Sciatic nerve (tissue), 2 donors: ENCODE measurements around the gene CYP27C1. TPM values are rescaled to one million over a fixed set of nuclear protein-coding genes. Genes with fewer than 3 reads are reported as not detected.
A peak's percentile ranks its signal among the peaks of the same experiment; 100 is the strongest.

ENCODE experiments used
- ATAC-seq: fragments of 200-7000 bp; cut with Tn5 transposase; one replicate; pipeline ENCODE4 v1.9.1; 2020; ENCODE audit warnings: mild to moderate bottlenecking, moderate library complexity
- DNase-seq: peaks from one replicate; pipeline ENCODE4 v3.0.0-alpha.2; 2020; ENCODE audit warnings: low spot score
- intact Hi-C: fragments of 100-400 bp; cut with DNase I; formaldehyde crosslinking; loops from one replicate; pipeline ENCODE4 v1.14.2; 2022
- total RNA-seq: library from RNA; stranded (reverse); fragmentation: NEBNext Ultra II Directional; extraction: Animal tissue kit (Norgen Biotek cat#: 25700); gene quantifications from one replicate; pipeline ENCODE4 v1.2.1, GENCODE V29; 2021
- donor health status: DM: no; HTN: no; CAD: no.
- donor health status: DM: no; HTN: no; CAD: no.

The CYP27C1 gene
- total RNA-seq, 1 donor from 2014 or later = 0.31 TPM

GRCh38 chr2:127143841-127144782 lies 76.0 kb downstream of the CYP27C1 start:
- no peak for DNase-seq
- ATAC-seq = peak; percentile 87
- intact Hi-C loops = loop anchor here (10.0 kb wide), 1 partner anchor 79 kb away; no protein-coding TSS in a partner anchor

GRCh38 chr2:127142663-127143630 lies 77.2 kb downstream of the CYP27C1 start:
- DNase-seq = no peak
- intact Hi-C loops = loop anchor here (10.0 kb wide), 1 partner anchor 78 kb away; no protein-coding TSS in a partner anchor
- peak; percentile 47 for ATAC-seq

- DNase-seq = no peak
- no peak for ATAC-seq
- intact Hi-C loops = loop anchor here (10.0 kb wide), 1 partner anchor 76 kb away; no protein-coding TSS in a partner anchor
These were observed 79.6 kb downstream of the CYP27C1 start for GRCh38 chr2:127140538-127140937.

GRCh38 chr2:127139766-127140165 lies 80.3 kb downstream of the CYP27C1 start:
- intact Hi-C loops = loop anchor here (10.0 kb wide), 1 partner anchor 75 kb away; no protein-coding TSS in a partner anchor
- no peak for DNase-seq
- no peak for ATAC-seq

- DNase-seq (no peak), ATAC-seq (no peak)
- intact Hi-C loops = no loop called here
These were observed 81.8 kb downstream of the CYP27C1 start for GRCh38 chr2:127138281-127138680.

- DNase-seq (no peak), ATAC-seq (no peak)
- intact Hi-C loops = no loop called here
These were observed 82.4 kb downstream of the CYP27C1 start for GRCh38 chr2:127137741-127138140.

- DNase-seq = no peak
These were observed 82.9 kb downstream of the CYP27C1 start for GRCh38 chr2:127137225-127137624.

GRCh38 chr2:127134833-127135830 lies 85.0 kb downstream of the CYP27C1 start:
- DNase-seq (no peak), ATAC-seq (peak; percentile 59)
- intact Hi-C loops = no loop called here

More at GRCh38 chr2:127137225-127137624, 82.9 kb downstream of the CYP27C1 start:
- intact Hi-C loops = no loop called here
- no peak for ATAC-seq

- DNase-seq = no peak
- no peak for ATAC-seq
- intact Hi-C loops = no loop called here
These were observed 85.9 kb downstream of the CYP27C1 start for GRCh38 chr2:127134235-127134634.

Other genes starting within 250 kb of the CYP27C1 start
- gene BIN1, start 113.1 kb downstream of the CYP27C1 start, total RNA-seq = 62.8 TPM
- 42.6 TPM for gene ERCC3, start 73.8 kb upstream of the CYP27C1 start, total RNA-seq
- 62.0 TPM for gene MAP3K2, start 167.7 kb upstream of the CYP27C1 start, total RNA-seq
- not detected for gene PROC, start 198.1 kb upstream of the CYP27C1 start, total RNA-seq